Activated CD8-positive, alpha-beta T cell treated with anti-CD3 and anti-CD28 coated beads for 36 hours (primary cell): ENCODE data around the gene GEMIN5. TPM values are rescaled to one million over a fixed set of nuclear protein-coding genes. Genes with fewer than 3 reads are reported as not detected.
A peak's percentile ranks its signal among the peaks of the same experiment; 100 is the strongest.

Source experiments
- ATAC-seq: fragments of 200-7000 bp; cut with Tn5 transposase; one replicate; pipeline ENCODE4 v1.10.0; 2021; ENCODE audit warnings: mild to moderate bottlenecking, moderate library complexity
- CTCF ChIA-PET: fragments of 350-600 bp; sonication (Branson Sonifier 250); formaldehyde crosslinking; loops from one replicate; lab custom pipeline; 2021; ENCODE audit warnings: antibody characterized with exemption; lab: Charles Lee
- POLR2A ChIA-PET: fragments of 350-600 bp; sonication (Branson Sonifier 250); formaldehyde crosslinking; loops from one replicate; lab custom pipeline; 2021; ENCODE audit warnings: antibody characterized with exemption; lab: Charles Lee
- DNase-seq: peaks from one replicate; pipeline ENCODE4 v3.0.0-alpha.2; 2020
- H3K27ac Mint-ChIP-seq: one replicate; pipeline ENCODE4 v1.8.0; 2021; ENCODE audit warnings: mild to moderate bottlenecking, mixed read lengths
- H3K27me3 Mint-ChIP-seq: one replicate; pipeline ENCODE4 v1.8.0; 2021; ENCODE audit warnings: mixed read lengths
- H3K36me3 Mint-ChIP-seq: one replicate; pipeline ENCODE4 v1.8.0; 2021; ENCODE audit warnings: low read depth, mixed read lengths
- H3K4me1 Mint-ChIP-seq: one replicate; pipeline ENCODE4 v1.8.0; 2021; ENCODE audit warnings: low read depth, mixed read lengths
- H3K4me3 Mint-ChIP-seq: one replicate; pipeline ENCODE4 v1.8.0; 2021; ENCODE audit warnings: mild to moderate bottlenecking, moderate library complexity, mixed read lengths
- H3K9me3 Mint-ChIP-seq: one replicate; pipeline ENCODE4 v1.8.0; 2021; ENCODE audit warnings: mixed read lengths
- CTCF ChIP-seq: fragments of 200-600 bp; IDR thresholded peaks from one replicate; pipeline ENCODE4 v1.8.0; 2022; ENCODE audit warnings: antibody characterized with exemption, mild to moderate bottlenecking
- intact Hi-C: fragments of 100-400 bp; cut with micrococcal nuclease; formaldehyde crosslinking; loops from one replicate; pipeline ENCODE4 v1.10.0; 2022
- total RNA-seq, 2 experiments: library from RNA; stranded (reverse); gene quantifications; one replicate each; pipeline ENCODE4 v1.2.3, GENCODE V29; 2021

The GEMIN5 gene
- total RNA-seq, 2 experiments from 2014 or later, result 32.1 to 33.0 TPM

DNA sequence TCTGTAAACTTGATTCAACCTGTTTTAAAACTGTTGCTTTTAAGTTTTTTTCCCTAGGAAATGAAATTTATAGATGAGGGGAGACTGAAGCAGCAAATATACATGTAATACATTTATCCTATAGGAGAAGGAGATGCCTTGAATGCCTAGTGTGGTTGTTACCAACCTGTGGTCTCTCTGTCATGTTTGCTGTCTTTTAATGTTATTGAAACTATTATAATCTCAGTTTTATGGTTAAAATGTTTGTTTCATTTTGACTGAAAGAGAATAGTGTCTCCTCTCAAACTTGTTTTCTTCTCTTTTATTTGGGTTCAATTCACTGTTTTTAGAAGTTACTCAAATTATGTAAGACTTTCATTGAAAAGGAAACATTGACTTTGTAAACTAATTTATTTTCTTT, 18.7 kb upstream of the GEMIN5 start:
- POLR2A ChIA-PET, result no interaction called here

GRCh38 chr5:154949781-154950180, 11.8 kb upstream of the GEMIN5 start:
- ATAC-seq (no peak), DNase-seq (no peak)
- H3K27me3 Mint-ChIP-seq, result no peaks in the 10 kb centered on the region
- H3K27ac Mint-ChIP-seq, result no peak overlapping the region
- ChIA-PET POLR2A (no interaction called here), CTCF (interaction anchor here (1.2 kb wide), 1 partner anchor 13 kb away, joined by 4 read pairs; no protein-coding TSS in a partner anchor)
- intact Hi-C loops, result no loop called here
- no peaks in the 10 kb centered on the region for H3K9me3 Mint-ChIP-seq
- TF ChIP-seq CTCF, result no peak
- H3K36me3 Mint-ChIP-seq, result peaks cover 7% of the 10 kb centered on the region
- H3K4me3 Mint-ChIP-seq, result no peak overlapping the region
- peaks cover 27% of the 10 kb centered on the region for H3K4me1 Mint-ChIP-seq

More for the DNA sequence above, 18.7 kb upstream of the GEMIN5 start:
- peaks cover 15% of the 10 kb centered on the region for H3K36me3 Mint-ChIP-seq
- no peaks in the 10 kb centered on the region for H3K27me3 Mint-ChIP-seq
- intact Hi-C loops, result no loop called here
- DNase-seq, result no peak
- no peak overlapping the region for H3K4me3 Mint-ChIP-seq
- TF ChIP-seq CTCF, result no peak
- no peak overlapping the region for H3K27ac Mint-ChIP-seq
- H3K9me3 Mint-ChIP-seq, result no peaks in the 10 kb centered on the region
- CTCF ChIA-PET, result no interaction called here
- H3K4me1 Mint-ChIP-seq, result peaks cover 6% of the 10 kb centered on the region
- no peak for ATAC-seq

DNA sequence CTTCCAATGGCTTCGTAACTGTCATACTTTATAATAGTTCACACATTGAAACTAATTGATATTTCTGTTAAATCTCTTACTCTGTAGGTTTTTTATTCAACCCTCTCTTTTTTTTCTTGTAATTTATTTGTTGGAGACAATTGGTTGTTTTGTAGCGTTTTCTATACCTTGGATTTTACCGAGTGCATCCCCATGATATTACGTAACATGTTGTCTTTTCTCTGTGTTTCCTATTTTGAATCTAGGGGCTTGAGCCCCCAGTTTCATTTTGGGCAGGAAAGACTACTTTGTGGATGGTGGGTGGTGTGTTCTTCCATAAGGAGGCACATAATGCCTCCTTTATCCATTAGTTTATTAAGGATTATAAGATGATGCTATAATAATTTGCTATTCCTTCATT, 10.3 kb upstream of the GEMIN5 start:
- H3K9me3 Mint-ChIP-seq, result no peaks in the 10 kb centered on the region
- CTCF ChIA-PET, result no interaction called here
- peaks cover 27% of the 10 kb centered on the region for H3K4me1 Mint-ChIP-seq
- TF ChIP-seq CTCF, result no peak
- no peak overlapping the region for H3K4me3 Mint-ChIP-seq
- DNase-seq, result no peak
- POLR2A ChIA-PET, result no interaction called here
- no peak overlapping the region for H3K27ac Mint-ChIP-seq
- ATAC-seq, result no peak
- peaks cover 7% of the 10 kb centered on the region for H3K36me3 Mint-ChIP-seq
- intact Hi-C loops, result no loop called here
- H3K27me3 Mint-ChIP-seq, result no peaks in the 10 kb centered on the region

DNA sequence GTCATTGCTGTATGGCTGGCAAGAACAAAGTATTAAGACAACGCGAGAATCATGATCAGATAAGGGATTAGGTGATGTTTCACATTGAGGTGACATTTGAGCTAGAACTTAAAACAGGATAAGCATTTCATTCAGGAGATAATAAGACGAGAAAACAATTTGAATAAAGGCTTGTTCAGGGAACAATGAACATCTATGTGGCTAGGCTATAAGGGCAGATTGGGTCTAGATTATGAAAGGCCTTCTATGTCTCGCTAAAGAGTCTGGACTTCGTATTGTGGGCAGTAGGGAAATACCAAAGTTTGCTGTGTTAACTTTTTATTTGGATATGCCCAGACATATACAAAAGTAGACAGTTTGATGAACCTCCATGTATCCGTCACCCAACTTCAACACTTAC, 9.8 kb upstream of the GEMIN5 start:
- H3K4me1 Mint-ChIP-seq, result peaks cover 32% of the 10 kb centered on the region
- no peaks in the 10 kb centered on the region for H3K27me3 Mint-ChIP-seq
- ATAC-seq (no peak), DNase-seq (no peak)
- no peak overlapping the region for H3K4me3 Mint-ChIP-seq
- intact Hi-C loops, result no loop called here
- TF ChIP-seq CTCF, result no peak
- H3K27ac Mint-ChIP-seq, result no peak overlapping the region
- H3K9me3 Mint-ChIP-seq, result no peaks in the 10 kb centered on the region
- ChIA-PET POLR2A (no interaction called here), CTCF (no interaction called here)
- peaks cover 7% of the 10 kb centered on the region for H3K36me3 Mint-ChIP-seq

- Mint-ChIP-seq H3K27me3 (no peaks in the 10 kb centered on the region), H3K4me1 (peaks cover 39% of the 10 kb centered on the region), H3K36me3 (peaks cover 6% of the 10 kb centered on the region), H3K27ac (no peak overlapping the region), H3K4me3 (no peak overlapping the region), H3K9me3 (no peaks in the 10 kb centered on the region)
- TF ChIP-seq CTCF, result peak; percentile 80
- POLR2A ChIA-PET, result no interaction called here
- intact Hi-C loops, result no loop called here
- ATAC-seq (no peak), DNase-seq (no peak)
- CTCF ChIA-PET, result interaction anchor here (0.7 to 2.4 kb wide), 7 partner anchors 8 to 85 kb away, joined by 3 to 8 read pairs (median 4); no protein-coding TSS in a partner anchor
Measured at GRCh38 chr5:154945695-154946301, 7.8 kb upstream of the GEMIN5 start.
